GM12878 (cell line): ENCODE results near the gene PUS10. TPM values are rescaled to one million over a fixed set of nuclear protein-coding genes. Genes with fewer than 3 reads are reported as not detected.
A peak's percentile ranks its signal among the peaks of the same experiment; 100 is the strongest.

Source experiments
- ATAC-seq: fragments of 200-7000 bp; cut with Tn5 transposase; 3 replicates; pipeline ENCODE4 v1.9.1; 2020; ENCODE audit warnings: mild to moderate bottlenecking, moderate library complexity
- BruUV-seq: library from RNA; stranded (reverse); fragments of 400-500 nt; replicated peaks from 2 replicates; lab custom pipeline; 2021; lab: Mats Ljungman, UMichigan
- CTCF ChIA-PET: fragments of 300-600 bp; sonication (Branson Sonifier 250); formaldehyde crosslinking; extraction: SDS; loops from one replicate; lab custom pipeline; 2021; ENCODE audit warnings: inconsistent platforms; lab: Yijun Ruan, JAX
- POLR2A ChIA-PET: fragments of 350-600 bp; formaldehyde crosslinking; extraction: SDS; loops from one replicate; lab custom pipeline; 2021; ENCODE audit warnings: inconsistent platforms; lab: Charles Lee
- RAD21 ChIA-PET: fragments of 300-600 bp; sonication (Branson Sonifier 250); formaldehyde crosslinking; loops from one replicate; lab custom pipeline; 2023; ENCODE audit warnings: antibody characterized with exemption; ENCODE audit not compliant: unreplicated experiment; lab: Charles Lee
- SMC1A ChIA-PET: fragments of 300-600 bp; sonication (Branson Sonifier 250); formaldehyde crosslinking; loops from one replicate; lab custom pipeline; 2023; ENCODE audit not compliant: unreplicated experiment, uncharacterized antibody; lab: Charles Lee
- DNase-seq: peaks from one replicate; pipeline ENCODE4 v3.0.0-alpha.2; 2011; ENCODE audit warnings: low read depth, low spot score
- FAIRE-seq: peaks from 3 replicates; lab custom pipeline; 2011; peaks lifted over from hg19 to GRCh38; lab: Jason Lieb, UNC
- H2AFZ ChIP-seq: 2 replicates; pipeline ENCODE4 v1.6.0; 2011; ENCODE audit warnings: low read depth, low read length, control low read depth; ENCODE audit not compliant: control insufficient read depth
- H3K27ac ChIP-seq: 2 replicates; pipeline ENCODE4 v1.5.1; 2011; ENCODE audit warnings: control low read depth; ENCODE audit not compliant: control insufficient read depth, insufficient read depth
- H3K27me3 ChIP-seq, 2 experiments: replicated peaks in 1 of 2; 2 replicates each; pipeline versions ENCODE4 v1.6.0 to v1.6.1; 2011; ENCODE audit warnings: low read length in 1 of 2; ENCODE audit not compliant: control insufficient read depth in 2 of 2, insufficient read depth in 2 of 2
- H3K36me3 ChIP-seq, 2 experiments: 2 replicates each; pipeline ENCODE4 v1.5.1; 2011; ENCODE audit warnings: low read length in 1 of 2; ENCODE audit not compliant: control insufficient read depth in 2 of 2, insufficient read depth in 2 of 2
- H3K4me1 ChIP-seq: 2 replicates; pipeline ENCODE4 v1.6.1; 2011; ENCODE audit warnings: mild to moderate bottlenecking, low read length, moderate library complexity, mixed read lengths; ENCODE audit not compliant: control insufficient read depth, insufficient read depth
- H3K4me2 ChIP-seq: 2 replicates; pipeline ENCODE4 v1.6.0; 2011; ENCODE audit warnings: control low read depth; ENCODE audit not compliant: control insufficient read depth, insufficient read depth
- H3K4me3 ChIP-seq: fragments of 200-600 bp; sonication (generic); 2 replicates; pipeline ENCODE4 v1.5.1; 2016
- H3K79me2 ChIP-seq: 2 replicates; pipeline ENCODE4 v1.6.0; 2011; ENCODE audit warnings: low read length; ENCODE audit not compliant: control insufficient read depth, insufficient read depth
- H3K9ac ChIP-seq: 2 replicates; pipeline ENCODE4 v1.8.0; 2011; ENCODE audit warnings: low read length, control low read depth, mixed read lengths; ENCODE audit not compliant: control insufficient read depth, insufficient read depth
- H3K9me3 ChIP-seq: replicated peaks from 3 replicates; pipeline ENCODE4 v1.5.1; 2011; ENCODE audit warnings: mild to moderate bottlenecking, low read length; ENCODE audit not compliant: control insufficient read depth, insufficient read depth
- H4K20me1 ChIP-seq: 2 replicates; pipeline ENCODE4 v1.6.0; 2011; ENCODE audit not compliant: control insufficient read depth, insufficient read depth
- BCL3 ChIP-seq: IDR thresholded peaks from 2 replicates; pipeline ENCODE4 v1.6.1; 2011; ENCODE audit warnings: borderline replicate concordance, low read depth, mild to moderate bottlenecking, moderate library complexity, low read length; ENCODE audit not compliant: insufficient read depth, poor library complexity, severe bottlenecking
- CBX3 ChIP-seq: fragments of 200-600 bp; sonication (generic); IDR thresholded peaks from 2 replicates; pipeline ENCODE4 v1.6.1; 2016; ENCODE audit warnings: low read depth, borderline replicate concordance
- GABPA ChIP-seq: IDR thresholded peaks from 2 replicates; pipeline ENCODE4 v1.6.1; 2014; ENCODE audit warnings: antibody characterized with exemption, low read depth, mild to moderate bottlenecking, inconsistent platforms
- IKZF2 ChIP-seq, 2 experiments: fragments of 450-650 bp; IDR thresholded peaks; 2 replicates each; pipeline ENCODE4 v1.6.1; 2017; ENCODE audit warnings: mild to moderate bottlenecking in 2 of 2, moderate library complexity in 2 of 2
- JUND ChIP-seq: IDR thresholded peaks from 2 replicates; pipeline ENCODE4 v1.6.1; 2012; ENCODE audit warnings: low read depth, mild to moderate bottlenecking, low read length, improper control_type of control experiment, moderate library complexity
- PML ChIP-seq: IDR thresholded peaks from 2 replicates; pipeline ENCODE4 v1.6.1; 2012; ENCODE audit warnings: low read length, inconsistent platforms
- POLR2A ChIP-seq: IDR thresholded peaks from 2 replicates; pipeline ENCODE4 v1.6.1; 2011; ENCODE audit warnings: low read depth, mild to moderate bottlenecking, low read length
- PRDM15 ChIP-seq: fragments of 450-650 bp; formaldehyde crosslinking; IDR thresholded peaks from 2 replicates; pipeline ENCODE4 v1.4.0; 2020; ENCODE audit warnings: mild to moderate bottlenecking, moderate library complexity
- SIX5 ChIP-seq: IDR thresholded peaks from 2 replicates; pipeline ENCODE4 v1.6.1; 2011; ENCODE audit warnings: mild to moderate bottlenecking, low read depth, low read length, moderate library complexity; ENCODE audit not compliant: severe bottlenecking
- WGBS: methylation state at CpG from one replicate; pipeline ENCODE4 v1.1.6; 2016; ENCODE audit warnings: low lambda C conversion rate; ENCODE audit not compliant: insufficient replicate concordance, insufficient coverage; ENCODE audit errors: missing lambda C conversion rate; 5-methylcytosine and 5-hydroxymethylcytosine counted together
- in situ Hi-C: fragments of 300-500 bp; cut with MboI; formaldehyde crosslinking; loops from 9 replicates; pipeline ENCODE4 v1.14.3; 2018; ENCODE audit warnings: mixed read lengths
- intact Hi-C: fragments of 100-400 bp; cut with micrococcal nuclease; formaldehyde crosslinking; loops from one replicate; pipeline ENCODE4 v1.14.2; 2022; ENCODE audit not compliant: unreplicated experiment
- polyA plus RNA-seq, 11 experiments: library from polyadenylated mRNA; depleted of rRNA in 4 of 11; unstranded in 6 of 11; stranded (reverse) in 5 of 11; fragments of >200 nt; fragmentation: Nextera tagmentation in 4 of 11; fragmentation: Illumina TruSeq in 1 of 11; extraction: Ambion mirVana in 4 of 11; extraction: Trizol in 1 of 11; gene quantifications; 1 replicate in 1 of 11; 2 replicates in 10 of 11; pipeline versions ENCODE4 v1.2.1 to v1.2.3, GENCODE V29; 2011 to 2016; ENCODE audit warnings: inconsistent platforms in 2 of 11, missing spikeins in 2 of 11, low read depth in 1 of 11
- total RNA-seq, 4 experiments: library from RNA; depleted of rRNA in 3 of 4; stranded (reverse); fragments of >200 nt in 3 of 4; fragmentation: Illumina TruSeq in 1 of 4; extraction: Trizol in 1 of 4; gene quantifications; 2 replicates each; pipeline versions ENCODE4 v1.2.1 to v1.2.3, GENCODE V29; 2013 to 2021

PUS10 gene
- total and polyA plus RNA-seq, 10 of the 15 experiments (the other 5 are each of a cell fraction or from before 2014, with no cell fraction given): 9.1 to 17.0 (median 13.0) TPM

- TF ChIP-seq PRDM15 (CRISPR knock-in tag): no peak
- TF ChIP-seq IKZF2 (IDR thresholded peaks at IDR 0.05): no peak
- TF ChIP-seq GABPA: no peak
- no peak for TF ChIP-seq SIX5
- TF ChIP-seq, all 136 proteins: peak for 0
Observed at GRCh38 chr2:60938301-60938700, 79.8 kb downstream of the PUS10 start (continued).

- FAIRE-seq (no peak), ATAC-seq (no peak), DNase-seq (no peak)
- Histone ChIP-seq H3K36me3 (peaks cover 0 to 3% of the 10 kb centered on the region in 2 experiments; a peak in 3 of 4 replicates), H3K4me1 (no peaks in the 10 kb centered on the region), H3K9ac (no peak overlapping the region), H3K79me2 (no peaks in the 10 kb centered on the region), H3K27ac (no peak overlapping the region), H3K4me3 (no peak overlapping the region), H4K20me1 (no peaks in the 10 kb centered on the region), H3K9me3 (no peaks in the 10 kb centered on the region; the same call in 2 of the 3 replicates), H2AFZ (no peak overlapping the region), H3K27me3 (no peaks in the 10 kb centered on the region), H3K4me2 (no peak overlapping the region)
- intact Hi-C loops (no loop called here), in situ Hi-C loops (no loop called here)
- TF ChIP-seq CBX3: no peak
- peak; percentile 14; the same call in 1 of the 2 replicates for TF ChIP-seq PML
- no peak for TF ChIP-seq JUND
- TF ChIP-seq POLR2A: peak; percentile 6; the same call in 1 of the 2 replicates
- TF ChIP-seq BCL3: peak; percentile 21
- ChIA-PET RAD21 (no interaction called here), CTCF (interaction anchor here (2.4 kb wide), 1 partner anchor 62 kb away, joined by 9 read pairs; no protein-coding TSS in a partner anchor), POLR2A (no interaction called here), SMC1A (interaction anchor here (0.7 to 1.3 kb wide), 4 partner anchors 8 to 98 kb away, joined by 3 to 4 read pairs (median 4); no protein-coding TSS in a partner anchor)
- 88% methylated on average over 5 of the region's 5 CpGs for WGBS
- no TSS peak for BruUV-seq
Observed at GRCh38 chr2:60936757-60937156, 81.3 kb downstream of the PUS10 start.
